Right lobe of liver (tissue), 4 donors: ENCODE measurements around the gene PRPS2.

Experiments used
- CTCF ChIP-seq, 4 donors: fragments of 200-600 bp in 3 of 4; fragments of 450-650 bp in 1 of 4; IDR thresholded peaks; one replicate each; pipeline versions ENCODE4 v1.5.1 to v1.8.0; 2016 to 2022; ENCODE audit warnings: antibody characterized with exemption in 4 of 4, mild to moderate bottlenecking in 2 of 4
- POLR2A ChIP-seq: fragments of 450-650 bp; IDR thresholded peaks from one replicate; pipeline ENCODE4 v1.6.1; 2017; ENCODE audit warnings: antibody characterized with exemption, mild to moderate bottlenecking
- donor health status: DM: no; HTN: no; CAD: no.
- donor health status: DM: no; HTN: no; CAD: no.
- donor health status: DM: no; HTN: yes; CAD: no.

GRCh38 chrX:12825801-12826200 is 34.6 kb downstream of the PRPS2 start:
- TF ChIP-seq CTCF (IDR thresholded peaks at IDR 0.05), result no peak
- no peak for TF ChIP-seq POLR2A
